ENCODE data around the gene POLR2L. TPM values are rescaled to one million over a fixed set of nuclear protein-coding genes. Genes with fewer than 3 reads are reported as not detected.
A peak's percentile ranks its signal among the peaks of the same experiment; 100 is the strongest.

The POLR2L gene
- total RNA-seq, 2 donors from 2014 or later, result 41.2 to 106 TPM

GRCh38 chr11:813456-814096 lies 28.8 kb downstream of the POLR2L start:
- H3K27ac Mint-ChIP-seq, result no peak overlapping the region
- no peaks in the 10 kb centered on the region for H3K9me3 Mint-ChIP-seq
- H3K27me3 Mint-ChIP-seq, result no peaks in the 10 kb centered on the region
- peaks cover 6% of the 10 kb centered on the region for H3K4me1 Mint-ChIP-seq
- H3K36me3 Mint-ChIP-seq (ENCODE audit: low read depth), result peaks cover 59% of the 10 kb centered on the region
- no peak overlapping the region for H3K4me3 Mint-ChIP-seq
- ATAC-seq (replicated peaks), result no peak

DNA sequence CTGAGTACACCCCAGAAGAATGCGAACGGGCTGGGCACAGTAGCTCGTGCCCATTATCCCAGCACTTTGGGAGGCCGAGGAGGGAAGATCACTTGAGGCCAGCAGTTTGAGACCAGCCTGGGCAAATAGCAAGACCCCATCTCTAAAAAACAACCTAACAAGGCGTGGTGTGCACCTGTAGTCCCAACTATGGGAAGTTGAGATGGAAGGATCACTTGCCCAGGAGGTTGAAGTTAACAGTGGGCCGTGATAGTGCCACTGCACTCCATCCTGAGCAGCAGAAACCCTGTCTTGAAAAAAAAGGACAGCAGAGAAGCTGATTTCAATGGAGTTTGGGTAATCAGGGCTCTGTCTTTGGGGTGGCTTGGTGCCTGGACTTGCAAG lies 29.3 kb downstream of the POLR2L start:
- Mint-ChIP-seq H3K4me1 (peaks cover 6% of the 10 kb centered on the region), H3K27ac (no peak overlapping the region), H3K27me3 (no peaks in the 10 kb centered on the region), H3K9me3 (no peaks in the 10 kb centered on the region), H3K36me3 (ENCODE audit: low read depth) (peaks cover 59% of the 10 kb centered on the region), H3K4me3 (no peak overlapping the region)
- no peak for ATAC-seq (replicated peaks)

GRCh38 chr11:812390-812789 lies 29.9 kb downstream of the POLR2L start:
- ATAC-seq (replicated peaks), result no peak
- Mint-ChIP-seq H3K9me3 (no peaks in the 10 kb centered on the region), H3K36me3 (ENCODE audit: low read depth) (peaks cover 59% of the 10 kb centered on the region), H3K4me3 (peak overlapping the region; percentile 93), H3K27ac (no peak overlapping the region), H3K4me1 (peaks cover 6% of the 10 kb centered on the region), H3K27me3 (no peaks in the 10 kb centered on the region)

GRCh38 chr11:811446-812245 lies 30.7 kb downstream of the POLR2L start:
- peaks cover 59% of the 10 kb centered on the region for H3K36me3 Mint-ChIP-seq (ENCODE audit: low read depth)
- H3K9me3 Mint-ChIP-seq, result no peaks in the 10 kb centered on the region
- H3K4me3 Mint-ChIP-seq, result peak overlapping the region; percentile 93
- ATAC-seq (replicated peaks), result no peak
- H3K4me1 Mint-ChIP-seq, result peaks cover 6% of the 10 kb centered on the region
- peak overlapping the region; percentile 93 for H3K27ac Mint-ChIP-seq
- H3K27me3 Mint-ChIP-seq, result no peaks in the 10 kb centered on the region

DNA sequence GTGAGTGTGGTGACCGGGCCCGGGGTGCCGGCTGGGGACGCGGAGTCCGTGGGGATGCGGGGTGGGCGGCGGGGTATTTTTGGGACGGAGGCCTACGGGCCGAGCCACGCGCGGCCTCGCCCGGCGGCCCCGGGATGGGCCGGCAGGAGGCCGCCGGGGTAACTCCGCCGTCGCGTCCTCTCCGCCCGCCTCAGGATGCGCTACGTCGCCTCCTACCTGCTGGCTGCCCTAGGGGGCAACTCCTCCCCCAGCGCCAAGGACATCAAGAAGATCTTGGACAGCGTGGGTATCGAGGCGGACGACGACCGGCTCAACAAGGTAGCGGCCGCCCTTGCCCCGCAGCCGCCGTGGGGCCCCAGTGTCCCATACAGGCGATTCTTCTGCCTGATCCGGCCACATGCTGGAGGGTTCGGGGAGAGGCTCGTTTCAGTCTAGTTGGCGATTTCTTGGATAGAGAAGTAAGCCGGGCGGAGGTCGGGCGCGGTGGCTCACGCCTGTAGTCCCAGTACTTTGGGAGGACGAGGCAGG lies 32.2 kb downstream of the POLR2L start:
- Mint-ChIP-seq H3K4me1 (peaks cover 6% of the 10 kb centered on the region), H3K9me3 (no peaks in the 10 kb centered on the region), H3K27me3 (no peaks in the 10 kb centered on the region), H3K36me3 (ENCODE audit: low read depth) (peaks cover 59% of the 10 kb centered on the region), H3K4me3 (peak overlapping the region; percentile 93), H3K27ac (peak overlapping the region; percentile 93)
- peak; percentile 1 for ATAC-seq (replicated peaks)

GRCh38 chr11:809287-810039 lies 32.9 kb downstream of the POLR2L start, which contains the start of gene RPLP2:
Gene RPLP2, plus strand, starts transcription at chr11:809967. Its CDS starts 268 bp downstream, at chr11:810235.
- ATAC-seq (replicated peaks), result peak; percentile 89
- Mint-ChIP-seq H3K27me3 (no peaks in the 10 kb centered on the region), H3K4me3 (peak within 1 kb of the TSS; percentile 93), H3K36me3 (ENCODE audit: low read depth) (peaks cover 53% of the 10 kb centered on the region), H3K9me3 (no peaks in the 10 kb centered on the region), H3K27ac (peak within 1 kb of the TSS; percentile 93), H3K4me1 (peaks cover 6% of the 10 kb centered on the region)

- peaks cover 45% of the 10 kb centered on the region for H3K36me3 Mint-ChIP-seq (ENCODE audit: low read depth)
- peak overlapping the region; percentile 93 for H3K4me3 Mint-ChIP-seq
- ATAC-seq (replicated peaks), result no peak
Observed at GRCh38 chr11:808427-809286, 33.7 kb downstream of the POLR2L start.

GRCh38 chr11:804599-804964 lies 37.7 kb downstream of the POLR2L start:
- H3K27me3 Mint-ChIP-seq, result no peaks in the 10 kb centered on the region
- H3K4me3 Mint-ChIP-seq, result peak overlapping the region; percentile 76
- H3K9me3 Mint-ChIP-seq, result no peaks in the 10 kb centered on the region
- peaks cover 8% of the 10 kb centered on the region for H3K36me3 Mint-ChIP-seq (ENCODE audit: low read depth)
- ATAC-seq (replicated peaks), result no peak
- no peak overlapping the region for H3K27ac Mint-ChIP-seq
- H3K4me1 Mint-ChIP-seq, result no peaks in the 10 kb centered on the region

More at GRCh38 chr11:808427-809286, 33.7 kb downstream of the POLR2L start:
- Mint-ChIP-seq H3K27ac (peak overlapping the region; percentile 93), H3K27me3 (no peaks in the 10 kb centered on the region), H3K9me3 (no peaks in the 10 kb centered on the region), H3K4me1 (peaks cover 6% of the 10 kb centered on the region)

DNA sequence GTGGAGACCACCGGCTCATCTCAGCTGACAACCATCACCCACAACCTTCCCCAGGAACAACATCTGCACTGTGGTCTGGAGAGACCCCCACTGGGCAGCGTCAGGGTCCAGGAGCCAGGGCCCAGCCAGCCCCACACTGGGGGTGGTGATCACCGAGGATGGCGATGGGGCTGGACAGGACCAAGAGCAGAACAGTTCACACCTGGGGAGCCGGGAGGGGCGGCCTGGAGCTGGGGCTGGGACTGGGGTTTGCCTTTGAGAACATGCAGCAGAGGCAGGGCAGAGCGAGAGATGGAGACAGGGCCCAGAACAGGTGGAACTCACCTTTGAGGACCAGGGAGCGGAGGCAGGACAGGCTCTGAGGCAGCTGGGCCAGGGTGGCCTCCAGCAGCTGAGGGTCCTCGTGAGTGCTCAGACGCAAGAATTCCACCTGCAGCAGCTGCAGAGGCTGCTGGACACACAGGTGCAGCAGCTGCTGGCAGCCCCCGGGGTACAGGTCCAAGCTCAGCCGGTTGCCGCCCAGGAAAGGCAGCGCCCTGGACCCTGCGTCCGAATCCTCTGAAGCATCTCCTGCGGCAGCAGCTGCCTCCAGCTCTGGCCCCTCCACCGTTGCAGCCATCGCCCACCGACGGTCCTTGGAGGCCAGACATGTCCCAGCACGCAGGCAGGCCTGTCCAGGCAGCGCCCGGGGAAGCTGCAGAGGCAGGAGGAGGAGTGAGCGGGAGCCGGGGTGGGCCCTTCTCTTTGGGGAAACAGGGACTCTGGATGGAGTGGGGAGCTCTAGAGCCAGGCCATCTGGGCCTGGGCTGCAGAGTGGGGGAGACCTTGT lies 38.3 kb downstream of the POLR2L start:
- Mint-ChIP-seq H3K27me3 (no peaks in the 10 kb centered on the region), H3K36me3 (ENCODE audit: low read depth) (peaks cover 2% of the 10 kb centered on the region), H3K27ac (no peak overlapping the region), H3K9me3 (no peaks in the 10 kb centered on the region), H3K4me3 (peak overlapping the region; percentile 76), H3K4me1 (no peaks in the 10 kb centered on the region)
- ATAC-seq (replicated peaks), result no peak

DNA sequence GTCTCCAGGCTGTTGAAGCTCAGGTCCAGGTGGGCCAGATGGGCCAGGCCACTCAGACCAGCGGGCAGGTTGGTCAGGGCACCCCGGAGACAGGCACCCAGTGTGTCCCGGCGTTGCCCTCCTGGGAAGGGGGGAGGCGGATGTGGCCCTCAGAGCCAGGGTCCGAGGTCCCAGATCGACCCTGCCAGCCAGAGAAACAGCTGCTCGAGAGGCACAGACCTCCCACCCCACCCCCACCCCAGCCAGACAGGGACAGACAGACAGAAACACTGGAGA lies 38.9 kb downstream of the POLR2L start:
- H3K4me1 Mint-ChIP-seq, result no peaks in the 10 kb centered on the region
- ATAC-seq (replicated peaks), result no peak
- no peaks in the 10 kb centered on the region for H3K9me3 Mint-ChIP-seq
- H3K27ac Mint-ChIP-seq, result no peak overlapping the region
- H3K36me3 Mint-ChIP-seq (ENCODE audit: low read depth), result no peaks in the 10 kb centered on the region
- no peaks in the 10 kb centered on the region for H3K27me3 Mint-ChIP-seq
- peak overlapping the region; percentile 76 for H3K4me3 Mint-ChIP-seq

DNA sequence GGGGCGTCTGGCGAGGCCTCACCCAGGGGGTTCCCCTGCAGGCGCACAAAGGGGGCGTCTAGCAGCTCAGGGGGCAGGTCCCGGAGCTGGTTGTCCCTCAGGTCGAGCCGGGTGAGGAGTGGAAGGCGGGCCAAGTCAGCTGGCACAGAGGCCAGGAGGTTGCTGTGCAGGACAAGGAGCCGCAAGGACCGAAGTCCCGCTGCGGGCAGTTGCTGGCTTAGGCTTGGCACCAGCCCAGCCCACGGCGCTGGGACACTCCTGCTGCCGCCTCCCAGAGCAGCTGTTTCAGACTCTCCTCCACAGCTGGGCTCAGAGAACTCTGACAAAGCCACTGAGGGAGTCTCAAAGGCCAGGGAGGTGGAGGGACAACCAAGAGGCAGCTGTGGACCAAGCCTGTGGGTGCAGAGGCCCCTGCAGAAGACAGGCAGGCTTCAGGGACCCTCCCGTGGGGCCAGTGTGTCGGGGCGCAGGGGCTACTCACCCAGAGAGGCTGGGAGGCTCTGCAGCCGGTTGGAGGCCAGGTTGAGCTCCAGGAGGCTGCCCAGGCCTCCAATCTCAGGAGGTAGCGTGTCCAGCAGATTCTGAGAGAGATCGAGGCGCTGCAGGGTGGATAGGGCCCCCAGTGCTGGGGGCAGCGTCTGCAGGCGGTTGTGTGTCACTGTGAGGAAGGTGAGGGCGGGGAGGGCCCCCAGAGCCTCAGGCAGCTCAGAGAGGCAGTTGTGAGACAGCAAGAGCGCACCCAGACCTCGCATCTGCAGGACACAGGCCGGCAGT lies 39.4 kb downstream of the POLR2L start:
- Mint-ChIP-seq H3K4me1 (no peaks in the 10 kb centered on the region), H3K9me3 (no peaks in the 10 kb centered on the region), H3K36me3 (ENCODE audit: low read depth) (no peaks in the 10 kb centered on the region), H3K27ac (no peak overlapping the region), H3K4me3 (no peak overlapping the region), H3K27me3 (no peaks in the 10 kb centered on the region)
- ATAC-seq (replicated peaks), result no peak

- no peaks in the 10 kb centered on the region for H3K27me3 Mint-ChIP-seq
- H3K9me3 Mint-ChIP-seq, result no peaks in the 10 kb centered on the region
- H3K4me3 Mint-ChIP-seq, result no peak overlapping the region
- H3K36me3 Mint-ChIP-seq (ENCODE audit: low read depth), result no peaks in the 10 kb centered on the region
- no peak overlapping the region for H3K27ac Mint-ChIP-seq
- no peaks in the 10 kb centered on the region for H3K4me1 Mint-ChIP-seq
- no peak for ATAC-seq (replicated peaks)
Observed at GRCh38 chr11:802018-802617, 40.2 kb downstream of the POLR2L start.
